ENCODE measurements around the gene ZNF423. TPM values are rescaled to one million over a fixed set of nuclear protein-coding genes. Genes with fewer than 3 reads are reported as not detected.
A peak's percentile ranks its signal among the peaks of the same experiment; 100 is the strongest.

ZNF423 gene
- polyA plus RNA-seq, 3 donors: 1.9 to 15.4 (median 8.7) TPM

DNA sequence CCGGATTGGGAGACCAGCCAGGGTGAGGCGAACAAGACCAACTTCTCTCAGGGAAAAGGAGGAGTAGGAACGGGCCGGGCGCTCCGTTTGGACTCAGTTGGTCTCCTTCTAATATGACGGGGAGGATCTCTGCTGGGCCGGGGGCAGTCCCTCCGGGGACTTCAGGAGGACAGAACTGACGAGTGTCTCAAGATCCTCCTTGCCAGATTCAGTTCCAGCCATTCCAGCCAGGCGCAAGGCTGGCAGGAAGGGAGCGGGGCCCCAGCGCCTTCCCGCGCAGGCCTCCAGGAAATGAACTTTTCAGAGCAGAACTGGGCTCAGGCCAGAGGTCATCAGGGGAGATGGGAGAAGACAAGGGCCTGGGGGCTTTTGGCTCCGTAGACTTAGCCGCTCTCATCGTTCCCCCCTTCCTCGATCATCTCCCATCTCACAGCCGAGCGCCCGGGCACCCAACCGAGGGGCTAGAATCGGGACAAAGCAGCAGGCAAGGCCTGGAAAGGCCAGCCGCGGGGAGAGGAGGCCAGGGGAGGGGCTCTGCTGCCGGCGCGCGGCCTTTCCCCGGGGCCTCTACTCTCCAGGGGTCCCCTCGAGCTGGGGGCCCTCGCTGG is 1.6 kb downstream of the ZNF423 start:
- H3K27ac ChIP-seq (ENCODE audit: low read depth, low read length): peak overlapping the region; percentile 89
- 21 to 34% (median 23%) methylated on average over 33 of the region's 33 CpGs for WGBS, 3 donors

DNA sequence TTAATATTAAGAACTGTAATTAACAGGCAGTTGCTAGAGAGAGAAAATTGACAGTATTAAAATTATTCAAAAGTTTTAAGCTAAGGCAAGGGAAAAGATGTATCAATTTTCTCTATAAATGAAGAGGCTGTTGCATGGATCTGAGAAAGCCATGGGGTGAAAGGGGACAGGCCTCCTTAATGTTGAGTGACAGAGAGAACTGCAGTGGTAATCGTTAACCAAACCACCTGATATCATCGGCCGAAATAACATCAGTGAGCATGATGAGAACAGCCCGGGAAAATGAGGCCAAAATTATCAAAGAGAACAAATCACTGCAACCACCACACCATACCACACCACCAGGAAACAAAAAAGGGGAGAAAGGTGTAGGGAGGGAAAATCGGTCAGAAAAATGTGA is 3.6 kb downstream of the ZNF423 start:
- 25 to 68% (median 62%) methylated on average over 5 of the region's 5 CpGs for WGBS, 3 donors

DNA sequence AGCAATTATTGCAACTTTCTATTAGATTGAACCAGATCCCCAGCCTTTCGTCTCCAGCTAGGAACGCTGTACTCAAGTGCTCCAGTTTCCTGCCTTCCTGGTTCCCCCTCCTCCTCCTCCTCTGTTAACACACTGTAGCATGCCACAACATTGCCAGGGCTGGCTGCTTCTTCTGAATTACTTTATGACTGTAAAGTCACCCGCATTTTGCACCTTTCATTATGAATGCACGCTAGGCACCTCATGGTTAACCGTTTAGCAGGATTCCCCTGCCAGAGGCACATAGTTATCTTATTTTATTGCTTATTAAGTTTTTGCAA is 4.5 kb downstream of the ZNF423 start:
- no peak overlapping the region for H3K27ac ChIP-seq (ENCODE audit: low read depth, low read length)
- WGBS, 3 donors: 42 to 62% (median 47%) methylated on average over 5 of the region's 5 CpGs

More for the DNA sequence above, 3.6 kb downstream of the ZNF423 start:
- H3K27ac ChIP-seq (ENCODE audit: low read depth, low read length): no peak overlapping the region

DNA sequence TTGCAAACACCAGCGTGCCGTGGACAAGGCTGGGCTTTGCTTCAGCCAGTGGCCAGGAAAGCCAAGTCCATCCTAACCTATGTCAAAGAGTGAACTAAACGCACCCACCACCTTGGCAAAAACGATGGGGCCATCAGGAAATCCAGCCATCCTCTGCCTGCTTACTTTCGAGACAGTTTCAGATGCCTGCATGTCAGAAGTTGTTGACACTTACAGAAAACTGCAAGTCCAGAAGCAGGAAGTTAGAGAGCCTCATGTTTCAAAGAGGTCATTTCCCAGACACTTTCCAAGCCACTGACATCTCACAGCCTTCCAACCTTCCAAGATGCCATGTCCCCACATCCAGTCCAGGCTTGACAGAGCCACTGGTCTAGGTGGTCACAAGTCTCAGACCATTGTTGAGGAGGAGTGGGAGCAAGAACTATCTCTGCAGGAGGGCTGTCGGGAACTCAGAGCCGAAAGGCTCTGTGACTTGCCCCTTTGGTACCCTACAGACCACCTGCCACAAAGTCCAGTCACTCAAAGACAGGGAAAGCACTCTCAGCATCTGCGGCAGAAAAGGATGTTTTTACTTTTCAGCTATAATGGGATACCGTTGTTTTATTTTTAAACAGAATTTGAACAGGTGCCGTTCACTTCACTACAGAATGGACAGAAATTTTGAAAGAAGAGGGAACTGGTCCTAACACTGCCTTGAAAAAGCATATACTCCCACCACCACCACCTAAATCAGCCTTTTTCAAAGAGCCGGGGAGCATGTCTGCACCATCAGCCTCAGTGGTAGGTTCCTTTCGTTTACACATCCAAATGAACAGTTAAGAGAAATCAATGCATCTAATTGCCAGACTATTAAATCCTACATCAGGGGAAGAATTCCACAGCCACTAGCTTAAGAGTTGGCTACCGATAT is 5.1 kb downstream of the ZNF423 start:
- H3K27ac ChIP-seq (ENCODE audit: low read depth, low read length): peak overlapping the region; percentile 8
- 53 to 76% (median 67%) methylated on average over 13 of the region's 13 CpGs for WGBS, 3 donors

DNA sequence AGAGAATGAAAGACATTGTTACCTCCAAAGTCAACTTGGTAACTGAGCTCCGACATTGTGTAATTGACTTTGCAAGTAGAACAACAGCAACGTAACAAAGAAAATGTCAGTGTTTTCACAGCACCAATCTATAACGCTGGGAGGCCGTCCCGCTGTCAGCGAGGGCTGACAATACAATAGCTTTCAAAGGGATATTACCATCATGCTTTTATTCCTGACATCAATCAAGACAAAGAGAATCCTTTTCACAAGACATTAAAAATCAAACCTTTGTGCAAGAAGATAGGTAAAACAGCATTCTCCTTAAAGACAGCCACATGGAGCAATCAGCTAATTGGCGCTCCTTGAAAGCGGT is 6.2 kb downstream of the ZNF423 start:
- WGBS, 3 donors: 75 to 95% (median 85%) methylated on average over 8 of the region's 8 CpGs
- H3K27ac ChIP-seq (ENCODE audit: low read depth, low read length): no peak overlapping the region

DNA sequence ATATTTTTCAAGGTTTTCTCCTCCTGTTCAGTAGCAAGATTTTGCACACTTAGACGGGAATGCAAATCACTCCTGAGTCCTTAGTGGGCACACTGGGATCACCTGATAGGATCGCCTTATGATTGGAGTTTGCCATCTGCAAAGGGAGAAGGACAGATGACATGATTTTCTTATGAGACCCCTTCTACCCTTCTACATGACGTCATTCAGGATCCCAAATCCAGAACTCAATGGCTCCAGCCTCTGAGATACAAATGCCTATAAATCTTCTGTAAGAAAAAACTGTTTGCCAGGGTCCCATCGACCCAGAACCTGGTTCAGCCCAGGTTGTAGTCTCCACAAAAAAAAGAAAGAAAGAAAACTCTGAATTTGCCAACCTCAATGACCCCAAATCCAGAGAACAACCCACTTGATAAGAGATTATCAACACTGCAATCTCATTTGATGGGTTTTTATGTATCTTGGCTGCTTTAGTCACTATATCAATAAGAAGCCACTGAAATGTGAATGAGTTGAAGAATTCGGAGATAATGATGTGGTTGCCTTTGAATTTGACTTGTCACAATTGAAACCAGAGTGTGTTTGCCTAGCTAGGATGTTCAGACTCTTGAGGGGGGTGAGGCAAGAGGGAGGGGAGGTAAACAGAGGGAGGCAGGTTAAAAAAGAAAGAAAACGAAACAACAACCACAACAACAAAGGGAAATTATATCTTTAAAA is 6.7 kb downstream of the ZNF423 start:
- WGBS, 3 donors: 88 to 90% (median 89%) methylated on average over 6 of the region's 6 CpGs
- H3K27ac ChIP-seq (ENCODE audit: low read depth, low read length): no peak overlapping the region

DNA sequence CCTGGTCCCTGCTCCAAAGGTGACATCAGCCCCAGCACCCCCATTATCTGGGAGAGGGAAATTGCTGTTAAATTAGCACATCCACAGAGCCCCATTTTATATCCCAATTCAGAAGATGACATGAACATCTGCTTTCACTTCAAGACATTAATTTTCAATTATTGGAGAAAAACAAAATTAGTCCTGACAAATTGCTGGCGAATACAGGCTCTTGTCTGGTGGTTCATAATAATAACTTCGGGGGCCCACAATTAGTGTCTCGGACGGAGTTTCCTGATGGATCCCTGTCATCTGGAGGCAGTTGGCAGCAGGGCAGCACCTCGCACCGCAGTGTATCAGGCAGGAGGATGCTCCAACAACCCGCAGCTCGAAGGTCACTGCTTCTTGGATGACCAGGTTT is 7.4 kb downstream of the ZNF423 start:
- no peak overlapping the region for H3K27ac ChIP-seq (ENCODE audit: low read depth, low read length)
- 91 to 92% (median 92%) methylated on average over 8 of the region's 8 CpGs for WGBS, 3 donors

DNA sequence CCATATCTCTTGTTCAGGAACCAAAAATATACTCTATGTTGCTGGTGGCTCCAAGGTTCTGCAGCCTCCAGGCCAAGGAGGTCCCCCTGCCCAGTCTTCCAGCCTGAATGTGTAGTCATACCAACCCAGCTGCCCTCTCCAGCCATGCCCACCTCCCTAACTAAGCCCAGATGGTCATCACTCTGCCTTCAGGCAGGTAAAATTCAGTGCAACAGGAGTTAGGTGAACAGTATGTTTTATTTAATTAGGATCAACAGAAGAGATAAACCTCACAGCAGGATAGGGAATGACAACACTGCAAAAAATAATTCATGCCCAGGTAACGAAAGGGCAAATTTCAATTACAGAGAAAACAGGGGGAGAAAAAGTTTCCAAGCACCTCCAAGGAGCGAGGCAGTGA is 9.1 kb downstream of the ZNF423 start:
- H3K27ac ChIP-seq (ENCODE audit: low read depth, low read length): no peak overlapping the region
- WGBS, 3 donors: 87 to 94% (median 91%) methylated on average over 2 of the region's 2 CpGs

DNA sequence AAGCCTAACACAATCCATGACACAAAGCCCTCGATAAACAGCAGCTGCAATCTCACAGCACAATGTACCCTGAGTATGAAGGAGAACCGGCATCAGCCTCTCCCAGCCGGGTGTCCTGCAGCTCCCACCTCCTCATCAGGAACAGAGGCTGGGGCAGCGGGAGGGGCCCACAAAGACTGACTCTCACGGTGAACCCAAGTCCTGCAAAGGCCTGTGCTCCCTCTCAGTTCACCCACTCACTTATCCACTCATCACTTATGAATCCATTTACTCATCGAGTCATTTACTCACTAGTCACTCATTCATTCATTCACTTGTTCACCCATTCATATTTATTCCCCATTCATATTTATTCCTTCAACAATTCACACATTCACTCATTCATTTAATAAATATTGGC is 11.6 kb downstream of the ZNF423 start:
- no peak overlapping the region for H3K27ac ChIP-seq (ENCODE audit: low read depth, low read length)
- WGBS, 3 donors: 86 to 88% (median 86%) methylated on average over 6 of the region's 6 CpGs

DNA sequence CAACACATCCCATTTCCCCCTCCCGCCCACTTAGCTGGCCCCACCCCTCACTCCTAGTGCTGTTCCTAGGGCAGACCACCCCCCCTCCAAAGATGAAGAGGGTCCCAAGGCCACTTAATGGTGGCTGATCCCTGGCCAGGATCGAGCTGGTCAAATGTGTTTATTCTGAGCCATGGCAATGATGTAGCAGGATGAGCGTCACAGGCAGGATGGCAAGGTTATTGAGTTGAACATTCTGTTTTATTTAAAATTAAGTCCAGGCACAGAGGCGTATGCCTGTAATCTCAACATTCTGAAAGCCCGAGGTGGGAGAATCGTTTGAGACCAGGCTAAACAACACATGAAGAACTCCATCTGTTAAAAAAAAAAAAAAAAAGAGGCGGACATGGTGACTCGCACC is 12.2 kb downstream of the ZNF423 start:
- WGBS, 3 donors: 70 to 78% (median 76%) methylated on average over 8 of the region's 8 CpGs
- H3K27ac ChIP-seq (ENCODE audit: low read depth, low read length): no peak overlapping the region

DNA sequence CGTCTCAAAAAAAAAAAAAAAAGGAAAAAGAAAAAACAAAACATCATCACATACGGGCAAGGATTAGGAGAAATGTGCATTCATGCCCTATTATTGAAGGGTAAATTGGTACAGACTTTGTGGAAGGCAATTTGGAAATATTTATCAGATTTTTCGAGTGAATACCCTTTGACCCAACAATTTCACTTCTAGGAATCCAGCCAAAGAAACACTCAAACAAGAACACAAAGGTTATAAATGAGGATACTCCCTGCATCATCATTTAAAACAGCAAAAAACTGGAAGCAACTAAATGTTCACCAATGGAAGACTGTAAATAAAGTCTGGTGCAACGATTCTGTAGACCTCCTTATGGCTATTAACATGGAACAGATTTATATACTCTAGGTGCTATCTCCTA is 12.9 kb downstream of the ZNF423 start:
- WGBS, 3 donors: 39 to 45% (median 42%) methylated on average over 4 of the region's 4 CpGs
- H3K27ac ChIP-seq (ENCODE audit: low read depth, low read length): no peak overlapping the region

DNA sequence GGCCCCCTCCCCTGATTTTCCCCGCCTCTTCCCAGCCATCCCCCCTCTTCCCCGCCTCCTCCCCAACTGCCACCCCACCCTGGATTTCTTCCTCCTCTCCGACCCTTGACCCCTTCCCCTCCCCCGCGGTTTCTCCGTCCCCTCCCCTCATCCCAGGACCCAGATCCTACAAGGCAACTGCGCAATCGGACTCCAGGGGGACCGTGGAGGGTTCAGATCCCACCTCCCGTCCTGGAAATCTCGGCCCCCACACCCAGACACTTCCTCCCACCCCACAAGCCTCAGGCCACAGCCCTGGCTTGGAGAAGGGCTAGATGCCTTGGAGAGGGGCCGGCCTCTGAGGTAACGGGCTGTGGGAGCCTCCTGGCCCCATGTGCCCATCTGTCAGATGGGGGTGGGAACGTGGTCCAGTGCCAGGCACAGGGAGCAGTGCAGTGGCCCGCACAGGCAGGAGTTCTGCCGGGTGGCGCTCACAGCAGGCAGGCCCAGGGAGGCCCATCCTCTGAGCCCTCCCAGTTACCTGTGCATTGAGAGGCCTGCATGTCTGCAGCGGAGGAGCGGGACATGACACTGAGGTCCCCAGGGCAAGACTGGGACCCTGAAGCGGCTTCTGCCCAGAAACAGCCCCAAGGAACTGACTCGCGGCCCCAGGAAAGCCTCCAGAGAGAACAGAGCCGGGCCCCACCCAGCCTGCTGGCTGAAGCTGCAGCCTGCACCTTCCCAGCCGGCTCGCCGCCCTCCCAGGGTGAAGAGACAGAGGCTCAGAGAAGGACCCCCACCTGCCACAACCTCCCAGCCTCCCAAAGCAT is 16.7 kb downstream of the ZNF423 start:
- WGBS, 3 donors: 63 to 77% (median 65%) methylated on average over 23 to 26 of the region's 26 CpGs
- H3K27ac ChIP-seq (ENCODE audit: low read depth, low read length): no peak overlapping the region

DNA sequence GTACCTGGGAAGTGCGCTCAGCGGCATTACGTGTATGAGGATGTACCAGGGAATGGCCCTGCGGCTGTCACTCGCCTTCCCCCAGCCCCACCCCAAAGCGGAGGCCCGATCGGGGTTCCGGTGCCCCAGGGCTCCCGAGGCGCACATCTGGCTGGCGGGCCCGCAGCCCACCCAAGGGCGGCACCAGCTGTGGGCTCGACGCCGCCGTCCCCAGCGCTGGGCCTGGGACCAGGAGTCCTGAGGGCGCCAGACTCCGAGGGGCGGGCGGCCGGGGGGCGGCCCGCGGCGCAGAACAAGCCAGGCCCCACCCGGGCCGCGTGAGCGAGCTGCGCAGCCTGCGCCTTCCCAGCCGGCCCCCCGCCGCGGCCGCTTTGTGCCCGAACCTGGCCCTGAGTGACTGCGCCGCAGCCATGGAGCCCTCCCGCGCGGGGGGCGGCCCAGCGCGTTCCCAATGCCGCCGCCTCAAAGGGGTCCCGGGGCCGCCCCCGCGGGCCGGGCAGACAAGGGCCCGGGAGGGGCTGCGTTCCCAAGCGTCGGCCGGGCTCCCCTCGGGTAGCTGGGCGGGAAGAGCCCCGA is 17.4 kb downstream of the ZNF423 start:
- H3K27ac ChIP-seq (ENCODE audit: low read depth, low read length): peak overlapping the region; percentile 40
- WGBS, 3 donors: 17 to 45% (median 25%) methylated on average over 41 to 63 of the region's 63 CpGs

DNA sequence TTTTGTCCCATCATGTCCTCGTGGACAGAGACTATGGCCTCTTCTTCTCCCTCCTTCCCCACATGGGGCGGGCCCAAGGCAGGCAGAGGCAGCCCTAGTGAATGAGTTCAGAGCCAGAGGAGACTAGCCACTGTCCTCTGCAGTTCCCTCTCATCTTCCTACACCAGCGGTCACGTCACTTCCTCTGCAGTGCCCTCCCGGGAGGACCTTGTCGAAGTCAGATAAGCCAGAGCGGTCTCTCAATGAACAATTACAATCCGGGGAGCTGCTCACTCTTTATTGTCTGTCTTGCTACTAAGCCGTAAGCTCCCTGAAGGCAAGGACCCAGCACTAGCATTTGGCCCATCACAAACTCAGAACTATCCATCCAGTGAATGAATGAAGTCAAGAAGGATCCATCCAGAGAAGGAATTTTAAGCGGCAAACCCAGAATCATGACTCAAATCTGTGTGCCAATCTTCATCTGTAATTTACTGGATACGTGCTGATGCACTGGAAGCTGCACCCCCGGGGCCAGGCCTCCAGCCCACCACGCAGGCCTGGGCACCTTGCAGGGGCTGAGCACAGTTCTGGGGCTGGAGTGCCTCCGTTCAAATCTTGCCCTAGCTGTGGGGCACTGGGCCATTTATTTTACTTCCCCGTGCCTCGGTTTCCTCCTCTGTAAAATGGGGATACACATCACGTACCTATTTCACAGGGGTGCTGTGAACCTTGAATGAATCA is 18.1 kb downstream of the ZNF423 start:
- 66 to 88% (median 69%) methylated on average over 17 of the region's 17 CpGs for WGBS, 3 donors

DNA sequence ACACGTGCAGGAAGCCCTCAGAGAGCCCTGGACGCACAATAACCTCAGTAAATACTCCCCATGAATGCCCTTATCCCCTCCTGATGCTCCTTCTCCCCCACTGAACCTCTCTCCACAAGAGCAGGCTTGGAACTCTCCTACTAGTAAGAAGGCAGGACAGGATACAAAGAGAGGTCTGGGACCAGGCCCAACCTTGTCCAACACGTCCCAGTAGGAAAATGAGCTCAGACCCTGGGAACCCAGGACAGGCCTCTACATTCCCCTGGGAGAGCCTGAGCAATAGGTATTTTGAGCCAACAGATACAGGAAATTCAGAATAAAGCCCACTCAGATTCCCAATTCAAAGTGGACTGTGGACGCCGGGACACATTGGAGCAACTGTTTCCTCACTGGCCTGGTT is 19.2 kb downstream of the ZNF423 start:
- WGBS, 3 donors: 63 to 79% (median 73%) methylated on average over 5 of the region's 5 CpGs
- H3K27ac ChIP-seq (ENCODE audit: low read depth, low read length): no peak overlapping the region

More for the DNA sequence above, 18.1 kb downstream of the ZNF423 start:
- no peak overlapping the region for H3K27ac ChIP-seq (ENCODE audit: low read depth, low read length)

DNA sequence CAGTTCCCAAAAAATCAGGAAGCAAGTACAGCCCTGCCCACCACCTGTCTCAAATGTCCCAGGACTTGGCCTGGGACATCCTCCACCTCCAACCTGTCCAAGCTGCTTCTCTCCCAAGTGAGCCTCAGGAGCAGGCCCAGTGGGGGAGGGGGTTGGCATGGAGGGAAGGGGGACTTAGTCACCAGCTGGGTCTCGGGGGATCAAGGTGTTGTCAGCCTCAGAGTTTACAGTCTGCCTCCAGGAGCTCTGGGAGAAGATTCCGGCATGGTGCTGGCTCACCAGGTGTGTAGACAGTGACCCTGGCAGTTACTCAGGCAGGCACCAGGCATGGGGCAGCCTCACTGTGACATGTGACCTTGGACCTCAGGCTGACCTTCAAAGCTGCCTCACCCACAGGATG is 19.7 kb downstream of the ZNF423 start:
- H3K27ac ChIP-seq (ENCODE audit: low read depth, low read length): peak overlapping the region; percentile 68
- WGBS, 3 donors: 43 to 92% (median 91%) methylated on average over 2 of the region's 2 CpGs

DNA sequence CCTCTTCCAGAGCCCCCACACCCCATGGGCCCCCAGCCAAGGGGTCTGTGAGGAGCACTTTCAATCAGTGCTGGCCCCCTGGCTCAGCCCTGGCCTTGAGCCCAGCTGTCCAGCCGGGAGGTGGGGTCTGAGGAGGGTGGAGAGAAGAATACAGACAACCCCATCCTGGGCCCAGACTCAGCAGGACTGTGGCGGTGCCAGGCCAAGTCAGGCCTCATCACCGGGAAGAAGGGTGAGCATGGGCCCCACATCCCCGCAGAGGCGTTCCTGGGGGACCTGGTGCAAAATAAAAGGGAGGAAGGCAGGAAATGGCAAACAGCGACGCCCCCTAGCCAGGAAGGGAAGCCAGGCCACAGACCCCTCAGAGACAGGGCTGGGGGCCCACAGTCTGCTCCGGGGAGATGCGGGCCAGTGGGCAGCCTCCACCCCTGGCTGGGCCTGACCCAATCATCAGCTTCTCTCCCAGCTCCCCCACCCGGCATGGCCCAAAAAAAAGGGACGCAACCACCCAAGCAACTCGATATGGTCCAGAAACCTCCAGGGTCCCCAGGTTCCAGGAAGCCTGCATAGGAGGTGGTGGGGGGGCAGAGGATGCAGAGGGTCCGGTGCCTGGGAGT is 20.6 kb downstream of the ZNF423 start:
- 28 to 70% (median 48%) methylated on average over 12 to 13 of the region's 13 CpGs for WGBS, 3 donors
- peak overlapping the region; percentile 68 for H3K27ac ChIP-seq (ENCODE audit: low read depth, low read length)

Measured in adipose tissue (tissue), 3 donors.